Measurements from ENCODE around the gene PLEKHD1. TPM values are rescaled to one million over a fixed set of nuclear protein-coding genes. Genes with fewer than 3 reads are reported as not detected.

The PLEKHD1 gene
- total and polyA plus RNA-seq, 9 donors = 0.53 to 1.5 (median 0.89) TPM

GRCh38 chr14:69579476-69579875 is 94.9 kb downstream of the PLEKHD1 start:
- 59% methylated on average over 2 of the region's 2 CpGs for WGBS (ENCODE audit: insufficient coverage)
- H3K4me3 ChIP-seq (ENCODE audit: low read length) = no peak overlapping the region
- no peak for DNase-seq
- no peak overlapping the region for H3K27ac ChIP-seq (ENCODE audit: low read length)
- peaks cover 2% of the 10 kb centered on the region for H3K4me1 ChIP-seq (ENCODE audit: control insufficient read depth, insufficient read depth, low read length)
- H3K27me3 ChIP-seq (ENCODE audit: control insufficient read depth, insufficient read depth, low read length) = peaks cover 36% of the 10 kb centered on the region
- no peaks in the 10 kb centered on the region for H3K36me3 ChIP-seq (ENCODE audit: control insufficient read depth, insufficient read depth, low read length)
- no peaks in the 10 kb centered on the region for H3K9me3 ChIP-seq (replicated peaks; ENCODE audit: control insufficient read depth, low read depth, low read length)

GRCh38 chr14:69580009-69580577 is 95.6 kb downstream of the PLEKHD1 start:
- Histone ChIP-seq H3K27me3 (ENCODE audit: control insufficient read depth, insufficient read depth, low read length) (peaks cover 31% of the 10 kb centered on the region), H3K9me3 (replicated peaks; ENCODE audit: control insufficient read depth, low read depth, low read length) (no peaks in the 10 kb centered on the region), H3K27ac (ENCODE audit: low read length) (no peak overlapping the region), H3K36me3 (ENCODE audit: control insufficient read depth, insufficient read depth, low read length) (no peaks in the 10 kb centered on the region), H3K4me3 (ENCODE audit: low read length) (no peak overlapping the region), H3K4me1 (ENCODE audit: control insufficient read depth, insufficient read depth, low read length) (no peaks in the 10 kb centered on the region)
- 65% methylated on average over 4 of the region's 7 CpGs for whole genome bisulfite sequencing (ENCODE audit: insufficient coverage)
- peak; percentile 27 for DNase-seq

Other genes with a start within 250 kb of the PLEKHD1 start
- gene GALNT16, start 224.6 kb upstream of the PLEKHD1 start, total RNA-seq = 10.7 TPM
- 10 to 100 TPM; 15.8 to 36.8 (median 22.3) TPM for gene GALNT16, start 224.6 kb upstream of the PLEKHD1 start, polyA plus RNA-seq (ENCODE audit: insufficient read depth in 1 of 8, insufficient read length in 8 of 8, low replicate concordance in 1 of 8)
- 83.6 TPM for gene ERH, start 86.4 kb upstream of the PLEKHD1 start, total RNA-seq
- gene ERH, start 86.4 kb upstream of the PLEKHD1 start, polyA plus RNA-seq (ENCODE audit: insufficient read depth in 1 of 8, insufficient read length in 8 of 8, low replicate concordance in 1 of 8) = 100 to 1,000 TPM; 138 to 195 (median 159) TPM
- gene SLC39A9, start 86.0 kb upstream of the PLEKHD1 start, total RNA-seq = 48.0 TPM
- gene SLC39A9, start 86.0 kb upstream of the PLEKHD1 start, polyA plus RNA-seq (ENCODE audit: insufficient read depth in 1 of 8, insufficient read length in 8 of 8, low replicate concordance in 1 of 8) = 10 to 100 TPM; 26.9 to 39.7 (median 30.4) TPM
- gene CCDC177, start 90.1 kb downstream of the PLEKHD1 start, total RNA-seq = under 0.01 TPM
- gene CCDC177, start 90.1 kb downstream of the PLEKHD1 start, polyA plus RNA-seq (ENCODE audit: insufficient read depth in 1 of 8, insufficient read length in 8 of 8, low replicate concordance in 1 of 8) = under 1 TPM in 1 of 8 donors, not detected in 7; 0.02 TPM
- gene SUSD6, start 126.9 kb downstream of the PLEKHD1 start, total RNA-seq = 7.8 TPM
- gene SUSD6, start 126.9 kb downstream of the PLEKHD1 start, polyA plus RNA-seq (ENCODE audit: insufficient read depth in 1 of 8, insufficient read length in 8 of 8, low replicate concordance in 1 of 8) = 10 to 100 TPM; 13.5 to 22.1 (median 16.8) TPM